Ishikawa (cell line): ENCODE results near the gene MYLK4.

Experiments
- CEBPB ChIP-seq: IDR thresholded peaks from 2 replicates; pipeline ENCODE4 v1.6.1; 2012
- CREB1 ChIP-seq: IDR thresholded peaks from 2 replicates; pipeline ENCODE4 v1.6.1; 2012; ENCODE audit warnings: low read depth
- EGR1 ChIP-seq: IDR thresholded peaks from 2 replicates; pipeline ENCODE4 v1.6.1; 2012
- EP300 ChIP-seq: IDR thresholded peaks from 2 replicates; pipeline ENCODE4 v1.6.1; 2012; ENCODE audit warnings: borderline replicate concordance
- FOXM1 ChIP-seq: IDR thresholded peaks from 2 replicates; pipeline ENCODE4 v1.6.1; 2012; ENCODE audit warnings: low read depth, borderline replicate concordance
- MAX ChIP-seq: IDR thresholded peaks from 2 replicates; pipeline ENCODE4 v1.6.1; 2012
- NFIC ChIP-seq: IDR thresholded peaks from 2 replicates; pipeline ENCODE4 v1.6.1; 2012
- RAD21 ChIP-seq: IDR thresholded peaks from 2 replicates; pipeline ENCODE4 v1.6.1; 2012; ENCODE audit warnings: low read depth
- REST ChIP-seq: IDR thresholded peaks from 2 replicates; pipeline ENCODE4 v1.6.1; 2012; ENCODE audit warnings: low read depth, mild to moderate bottlenecking
- TAF1 ChIP-seq: IDR thresholded peaks from 2 replicates; pipeline ENCODE4 v1.6.1; 2012; ENCODE audit warnings: low read depth, mild to moderate bottlenecking
- TCF12 ChIP-seq: IDR thresholded peaks from 2 replicates; pipeline ENCODE4 v1.6.1; 2012; ENCODE audit warnings: low read depth
- TEAD4 ChIP-seq: IDR thresholded peaks from 2 replicates; pipeline ENCODE4 v1.6.1; 2012
- YY1 ChIP-seq: IDR thresholded peaks from 2 replicates; pipeline ENCODE4 v1.6.1; 2012; ENCODE audit warnings: low read depth
- ZBTB7A ChIP-seq: IDR thresholded peaks from 2 replicates; pipeline ENCODE4 v1.6.1; 2012; ENCODE audit warnings: low read depth
- TF ChIP-seq, protein P1 (sequence below): IDR thresholded peaks from 2 replicates; pipeline ENCODE4 v1.6.1; 2012

MYLK4 gene

DNA sequence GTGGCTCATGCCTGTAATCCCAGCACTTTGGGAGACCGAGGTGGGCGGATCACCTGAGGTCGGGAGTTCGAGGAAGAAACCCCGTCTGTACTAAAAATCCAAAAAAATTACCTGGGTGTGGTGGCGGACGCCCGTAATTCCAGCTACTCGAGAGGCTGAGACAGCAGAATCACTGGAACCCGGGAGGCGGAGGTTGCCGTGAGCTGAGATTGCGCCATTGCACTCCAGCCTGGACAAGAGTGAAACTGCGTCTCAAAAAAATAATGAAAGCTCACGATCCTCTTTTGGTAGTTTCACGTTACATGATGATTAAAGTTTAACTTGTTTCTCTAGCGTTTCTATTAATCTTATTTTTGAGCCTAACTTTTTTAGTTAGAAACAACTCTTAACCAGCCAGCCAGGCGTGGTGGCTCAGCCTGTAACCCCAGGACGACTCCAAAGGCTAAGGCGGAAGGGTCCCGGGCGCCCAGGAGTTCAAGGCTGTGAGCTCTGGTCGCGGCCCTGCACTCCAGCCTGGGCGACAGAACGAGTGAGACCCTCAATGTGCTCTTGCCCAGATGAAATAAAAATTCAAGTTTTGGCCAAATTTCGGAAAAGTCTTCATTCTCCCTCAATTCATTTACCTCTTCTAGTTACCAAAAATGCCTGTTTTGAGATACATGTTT lies 13.3 kb upstream of the MYLK4 start:
- no peak for TF ChIP-seq TEAD4
- no peak for TF ChIP-seq MAX
- no peak for TF ChIP-seq ZBTB7A
- TF ChIP-seq FOXM1 = no peak
- no peak for TF ChIP-seq YY1
- no peak for TF ChIP-seq NFIC
- no peak for TF ChIP-seq TCF12
- TF ChIP-seq CEBPB = no peak
- TF ChIP-seq RAD21 = no peak
- TF ChIP-seq CREB1 = no peak
- TF ChIP-seq TAF1 = no peak
- no peak for TF ChIP-seq REST
- TF ChIP-seq, protein P1, sequence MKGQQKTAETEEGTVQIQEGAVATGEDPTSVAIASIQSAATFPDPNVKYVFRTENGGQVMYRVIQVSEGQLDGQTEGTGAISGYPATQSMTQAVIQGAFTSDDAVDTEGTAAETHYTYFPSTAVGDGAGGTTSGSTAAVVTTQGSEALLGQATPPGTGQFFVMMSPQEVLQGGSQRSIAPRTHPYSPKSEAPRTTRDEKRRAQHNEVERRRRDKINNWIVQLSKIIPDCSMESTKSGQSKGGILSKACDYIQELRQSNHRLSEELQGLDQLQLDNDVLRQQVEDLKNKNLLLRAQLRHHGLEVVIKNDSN = no peak
- TF ChIP-seq EP300 = no peak
- no peak for TF ChIP-seq EGR1

- no peak for TF ChIP-seq RAD21
Measured at GRCh38 chr6:2763345-2763841, 12.7 kb upstream of the MYLK4 start.

GRCh38 chr6:2760882-2761842 lies 10.4 kb upstream of the MYLK4 start:
- TF ChIP-seq TEAD4 (no peak), CEBPB (no peak), REST (no peak), NFIC (no peak), FOXM1 (no peak), CREB1 (no peak), TCF12 (no peak), EGR1 (no peak), ZBTB7A (no peak), YY1 (no peak), MAX (no peak), EP300 (no peak), TAF1 (no peak), RAD21 (no peak)
- TF ChIP-seq, protein P1 = no peak

GRCh38 chr6:2758980-2759379 lies 8.3 kb upstream of the MYLK4 start:
- TF ChIP-seq ZBTB7A = no peak
- TF ChIP-seq TCF12 = no peak
- TF ChIP-seq CREB1 = no peak
- no peak for TF ChIP-seq MAX

- TF ChIP-seq TCF12 = no peak
- TF ChIP-seq CREB1 = no peak
- TF ChIP-seq YY1 = no peak
- TF ChIP-seq CEBPB = no peak
- no peak for TF ChIP-seq TEAD4
- TF ChIP-seq FOXM1 = no peak
- no peak for TF ChIP-seq REST
- no peak for TF ChIP-seq EP300
- TF ChIP-seq, protein P1 = no peak
- TF ChIP-seq NFIC = no peak
- TF ChIP-seq RAD21 = no peak
- TF ChIP-seq MAX = no peak
- TF ChIP-seq EGR1 = no peak
- TF ChIP-seq ZBTB7A = no peak
- TF ChIP-seq TAF1 = no peak
Measured at GRCh38 chr6:2756687-2757224, 6.0 kb upstream of the MYLK4 start.
